ENCODE measurements around the gene CD4.

The CD4 gene

DNA sequence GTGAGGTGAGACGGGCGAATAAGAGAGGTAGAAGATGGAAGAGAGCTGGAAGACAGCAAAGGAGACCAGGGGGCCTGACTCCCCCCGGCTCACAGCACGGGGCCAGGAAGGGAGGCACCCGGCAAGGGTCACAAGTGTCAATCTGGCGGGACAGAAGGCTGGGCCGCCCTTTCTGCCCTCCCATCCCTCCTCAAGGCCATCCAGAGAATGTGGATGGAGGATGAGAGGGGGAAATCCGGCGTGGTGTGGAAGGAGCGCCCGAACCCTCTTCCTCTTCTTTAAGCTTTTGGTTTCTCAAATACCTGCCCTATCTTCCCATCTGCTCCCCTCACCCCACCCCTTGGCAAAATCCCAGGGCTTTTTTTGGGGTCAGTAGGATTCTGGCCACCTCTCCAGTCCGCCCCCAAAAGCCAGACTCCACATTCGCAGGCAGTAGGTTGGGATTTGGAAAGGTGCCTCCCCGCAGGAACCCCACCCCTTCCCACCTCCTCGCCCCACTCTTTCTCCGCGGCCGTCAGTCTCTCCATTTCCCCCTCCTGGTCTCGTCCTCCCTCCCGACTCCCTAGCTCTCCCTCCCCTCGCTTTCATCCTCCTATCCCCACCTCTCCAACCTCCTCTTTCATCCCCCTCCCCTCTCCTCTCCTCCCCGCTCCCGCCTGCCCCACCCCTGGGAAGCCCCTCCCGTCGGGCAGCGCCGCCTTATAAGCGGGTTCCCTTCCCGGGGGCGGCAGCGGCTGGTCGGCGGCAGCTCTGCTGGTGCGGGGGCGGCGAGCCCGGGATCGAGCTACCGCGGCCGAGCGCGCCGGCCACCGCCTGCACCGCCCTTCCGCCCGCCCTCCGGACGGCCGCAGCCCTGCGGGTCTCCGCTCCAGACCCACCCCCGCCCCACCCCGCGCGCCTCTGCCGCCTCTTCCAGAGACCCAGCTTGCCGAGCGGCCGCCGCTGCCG, 23.4 kb upstream of the CD4 start, which contains the start of gene PTMS:
PTMS (plus strand) TSS at position 730 of the 948 bp plus-strand sequence. CDS start 343 bp downstream, outside the sequence.
- peak in 9 of 14 donors; percentile 21 to 93 (median 47) for DNase-seq

- DNase-seq, result peak in 11 of 14 donors; percentile 20 to 73 (median 50)
Measured at GRCh38 chr12:6766651-6767349, 22.5 kb upstream of the CD4 start.

DNA sequence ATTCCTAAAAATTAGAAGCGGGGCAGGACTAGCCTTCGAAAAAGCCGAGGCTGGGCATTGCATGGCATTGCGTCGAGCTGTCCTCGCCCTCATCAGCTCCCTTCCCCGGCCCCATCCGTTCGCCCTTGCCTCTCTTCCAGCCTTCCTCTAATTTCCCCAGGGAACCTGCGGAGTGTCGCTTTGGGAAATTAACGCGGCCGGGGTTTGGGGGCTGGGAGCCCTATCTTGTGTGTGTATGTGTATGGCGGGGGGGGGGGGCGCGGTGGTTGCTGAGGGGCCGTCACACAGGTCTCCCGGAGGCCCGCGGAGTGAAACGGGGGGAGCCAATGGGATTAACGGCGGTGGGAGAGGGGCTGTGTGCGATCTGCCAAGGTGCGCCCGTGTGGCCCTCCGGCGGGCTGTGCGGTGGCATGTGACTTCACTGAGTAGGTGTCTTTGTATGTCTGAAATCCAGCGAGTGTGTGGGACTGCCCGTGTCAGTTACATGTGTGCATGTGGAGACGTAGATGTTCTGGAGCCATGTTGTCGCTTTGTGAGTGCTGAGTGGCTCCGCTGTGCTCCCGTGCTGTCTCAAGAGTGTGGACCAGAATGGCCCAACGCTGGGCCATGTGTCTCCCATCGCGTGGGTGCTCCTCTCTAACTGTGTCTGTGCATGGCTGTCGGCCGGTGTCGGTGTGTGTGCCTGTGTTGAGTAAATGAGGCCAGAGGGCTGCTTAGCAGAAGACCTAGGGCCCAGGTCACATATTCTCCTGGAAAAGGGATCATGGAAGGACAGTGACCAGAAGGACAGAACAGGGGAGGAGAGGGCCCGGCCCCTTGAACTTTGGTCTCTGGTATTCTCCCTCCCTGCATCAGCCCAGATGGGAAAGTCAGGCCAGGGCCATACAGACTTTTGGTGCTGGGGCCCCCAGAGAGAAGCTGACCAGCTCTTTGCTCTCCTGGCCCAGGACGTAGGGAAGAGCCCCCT, 21.7 kb upstream of the CD4 start:
- peak in 1 of 14 donors; percentile 47 for DNase-seq

GRCh38 chr12:6768437-6768914, 20.9 kb upstream of the CD4 start:
- DNase-seq, result peak in 1 of 14 donors; percentile 23

DNA sequence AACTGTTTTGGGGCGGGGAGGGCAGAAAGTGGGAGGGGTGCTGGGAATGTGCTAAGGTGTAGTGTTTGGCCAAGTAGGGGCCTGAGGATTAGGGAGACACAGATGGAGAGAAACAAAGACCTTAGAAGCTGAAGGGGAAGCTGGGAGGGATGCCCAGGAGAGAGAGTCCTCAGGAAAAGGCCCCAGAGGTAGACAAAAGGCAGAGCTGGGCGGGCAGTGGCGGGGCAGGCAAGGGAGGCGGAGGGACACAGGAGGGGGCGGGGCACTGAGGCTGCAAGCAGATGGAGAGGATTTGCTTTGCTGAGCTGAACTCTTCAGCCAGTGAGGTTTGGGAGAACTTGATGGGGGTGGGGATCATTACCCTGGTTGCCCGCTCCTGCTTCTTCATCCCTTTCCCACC, 20.3 kb upstream of the CD4 start:
- peak in 4 of 14 donors; percentile 7 to 76 (median 15) for DNase-seq

DNA sequence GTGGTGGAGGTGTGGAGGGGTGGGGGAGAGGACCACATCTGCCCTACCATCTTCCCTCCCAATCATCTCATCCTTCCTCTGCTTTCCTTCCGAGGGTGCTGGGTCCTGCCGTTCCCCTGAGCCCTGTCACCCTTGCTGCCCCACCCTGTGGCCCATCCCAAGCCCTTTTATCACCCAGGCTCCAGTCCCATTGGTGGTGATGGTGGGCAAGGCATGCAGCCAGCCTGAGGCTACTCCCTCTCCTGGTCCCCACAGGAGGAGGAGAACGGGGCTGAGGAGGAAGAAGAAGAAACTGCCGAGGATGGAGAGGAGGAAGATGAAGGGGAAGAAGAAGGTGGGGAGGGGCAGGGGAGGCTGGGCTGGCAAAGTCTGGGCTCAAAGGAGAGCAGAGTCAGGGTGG, 19.7 kb upstream of the CD4 start:
- DNase-seq, result no peak

DNA sequence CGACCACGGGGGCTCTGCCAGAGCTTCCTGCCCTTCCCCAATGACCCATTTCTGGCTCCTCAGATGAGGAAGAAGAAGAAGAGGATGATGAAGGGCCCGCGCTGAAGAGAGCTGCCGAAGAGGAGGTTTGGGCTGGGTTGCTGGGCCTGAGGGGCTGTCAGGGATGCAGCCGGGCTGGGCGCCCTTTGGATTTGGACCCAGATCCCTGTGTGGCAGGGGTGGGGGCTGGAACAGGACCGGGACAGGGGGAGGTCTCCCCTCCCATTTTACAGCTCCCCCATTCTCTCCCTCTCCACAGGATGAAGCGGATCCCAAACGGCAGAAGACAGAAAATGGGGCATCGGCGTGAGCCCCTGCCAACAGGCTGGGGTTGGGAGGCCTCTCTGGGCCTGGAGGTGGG, 19.2 kb upstream of the CD4 start:
- DNase-seq, result no peak

- no peak for DNase-seq
Measured at GRCh38 chr12:6770600-6770999, 18.7 kb upstream of the CD4 start.

DNA sequence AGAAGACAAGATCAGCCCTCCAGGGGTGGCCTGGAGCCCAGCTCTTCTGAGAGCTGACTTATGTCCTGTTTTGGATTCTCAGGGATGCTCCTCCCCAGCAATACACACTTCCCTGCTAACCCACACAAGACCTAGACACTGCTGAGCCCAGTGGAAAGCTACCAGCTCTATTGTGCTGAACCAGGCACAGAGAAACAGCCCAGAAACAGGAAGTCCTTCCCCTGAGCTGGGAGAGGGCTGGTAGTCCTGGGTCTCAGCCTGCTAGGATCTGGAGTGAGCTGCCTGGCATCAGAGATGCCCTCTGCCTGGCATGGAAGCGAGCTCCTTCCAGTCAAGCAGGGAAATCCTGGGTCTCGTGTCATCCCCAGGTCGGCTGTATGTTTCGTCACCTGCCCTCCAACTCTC, 18.2 kb upstream of the CD4 start:
- peak in 2 of 14 donors; percentile 17 to 22 for DNase-seq

GRCh38 chr12:6771509-6772330, 17.6 kb upstream of the CD4 start:
- DNase-seq, result no peak

GRCh38 chr12:6772331-6772695, 17.0 kb upstream of the CD4 start, which contains the start of gene LAG3:
Gene LAG3 (plus strand): TSS chr12:6772520. CDS start chr12:6772853, 333 bp downstream.
- peak in 2 of 14 donors; percentile 7 to 16 for DNase-seq

GRCh38 chr12:6772726-6773589, 16.4 kb upstream of the CD4 start:
- DNase-seq, result no peak

- DNase-seq, result no peak
Measured at GRCh38 chr12:6773590-6774351, 15.6 kb upstream of the CD4 start.

GRCh38 chr12:6774499-6775062, 14.7 kb upstream of the CD4 start:
- no peak for DNase-seq

- DNase-seq, result no peak
Measured at GRCh38 chr12:6775185-6776174, 13.8 kb upstream of the CD4 start.

DNA sequence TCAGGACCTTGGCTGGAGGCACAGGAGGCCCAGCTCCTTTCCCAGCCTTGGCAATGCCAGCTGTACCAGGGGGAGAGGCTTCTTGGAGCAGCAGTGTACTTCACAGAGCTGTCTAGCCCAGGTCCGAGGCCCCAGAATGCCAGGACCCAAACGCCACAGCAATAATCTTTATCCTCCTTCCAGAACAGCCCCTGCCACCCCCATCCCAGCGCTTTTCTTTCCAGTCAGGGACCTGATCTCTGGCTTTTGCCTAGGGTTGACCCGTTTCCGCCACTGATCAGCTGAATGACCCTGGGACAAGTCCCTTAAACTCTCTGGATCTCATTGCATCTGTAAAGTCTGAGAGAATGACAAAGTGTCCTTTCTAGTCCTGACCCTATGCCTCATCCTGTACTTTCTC, 11.9 kb upstream of the CD4 start:
- DNase-seq, result no peak

- DNase-seq, result peak in 3 of 14 donors; percentile 31 to 76 (median 53)
Measured at GRCh38 chr12:6778217-6778573, 11.1 kb upstream of the CD4 start.

All from C1 segment of cervical spinal cord (tissue), 14 donors.